ENCODE results near the gene G6PC3. TPM values are rescaled to one million over a fixed set of nuclear protein-coding genes. Genes with fewer than 3 reads are reported as not detected.
"Not testable (repeated sequence)": the region's sequence is repeated elsewhere in the genome, so short reads cannot be mapped to it uniquely, and the experiment has no call there.

The G6PC3 gene
- total and polyA plus RNA-seq, 8 donors: 9.1 to 54.2 (median 25.3) TPM

GRCh38 chr17:44095388-44095646, 24.8 kb downstream of the G6PC3 start:
- TF ChIP-seq CTCF (IDR thresholded peaks at IDR 0.05): no peak
- Histone ChIP-seq H3K4me1 (peaks cover 0 to 15% (median 6%) of the 10 kb centered on the region in 3 donors), H3K4me3 (peak overlapping the region in 1 of 4 donors; percentile 5), H3K9me3 (no peaks in the 10 kb centered on the region), H3K27ac (peak overlapping the region in 1 of 4 donors; percentile 61), H3K27me3 (no peaks in the 10 kb centered on the region), H3K36me3 (peaks cover 0 to 25% (median 19%) of the 10 kb centered on the region in 3 donors)
- FAIRE-seq: no peak
- WGBS, 2 donors: 41 to 53% methylated on average over 2 of the region's 2 CpGs
- no peak for DNase-seq
- intact Hi-C loops (cut with DNase I): no loop called here
- no peak for ATAC-seq

- intact Hi-C loops (cut with DNase I): no loop called here
- Histone ChIP-seq H3K27me3 (no peaks in the 10 kb centered on the region), H3K4me3 (peak overlapping the region in 1 of 4 donors; percentile 5), H3K36me3 (peaks cover 0 to 25% (median 18%) of the 10 kb centered on the region in 3 donors), H3K9me3 (no peaks in the 10 kb centered on the region), H3K27ac (peak overlapping the region in 2 of 4 donors; percentile 41 to 61), H3K4me1 (peaks cover 0 to 15% (median 6%) of the 10 kb centered on the region in 3 donors)
- FAIRE-seq (no peak), DNase-seq (no peak), ATAC-seq (peak in 3 of 4 donors; percentile 51 to 64 (median 53))
- TF ChIP-seq CTCF (IDR thresholded peaks at IDR 0.05): no peak
- WGBS, 2 donors: 68 to 71% methylated on average over 11 to 12 of the region's 12 CpGs
Observed at GRCh38 chr17:44095647-44096496, 25.3 kb downstream of the G6PC3 start.

- peak in 1 of 6 donors; percentile 34 for DNase-seq
- 39 to 41% methylated on average over 13 of the region's 13 CpGs for WGBS, 2 donors
- Histone ChIP-seq H3K4me3 (no peak overlapping the region), H3K36me3 (peaks cover 0 to 12% (median 11%) of the 10 kb centered on the region in 3 donors), H3K27me3 (no peaks in the 10 kb centered on the region), H3K9me3 (no peaks in the 10 kb centered on the region), H3K4me1 (peaks cover 0 to 15% (median 6%) of the 10 kb centered on the region in 3 donors), H3K27ac (peak overlapping the region in 3 of 4 donors; percentile 1 to 48 (median 13))
- peak; percentile 36 to 78 (median 61) for ATAC-seq
- no peak for TF ChIP-seq CTCF (IDR thresholded peaks at IDR 0.05)
- FAIRE-seq: no peak
- intact Hi-C loops (cut with DNase I): no loop called here
Observed at GRCh38 chr17:44097110-44097958, 26.8 kb downstream of the G6PC3 start.

- H3K4me3 ChIP-seq; H3K27me3 ChIP-seq; H3K9me3 ChIP-seq; FAIRE-seq; ATAC-seq; H3K36me3 ChIP-seq; intact Hi-C loops (cut with DNase I); H3K27ac ChIP-seq; DNase-seq: not testable (repeated sequence)
- 79 to 88% methylated on average over 6 of the region's 6 CpGs for WGBS, 2 donors
- peaks cover 0 to 14% (median 6%) of the 10 kb centered on the region in 3 donors for H3K4me1 ChIP-seq
Observed at GRCh38 chr17:44101858-44102257, 31.3 kb downstream of the G6PC3 start.

- H3K4me3 ChIP-seq: no peak overlapping the region
- peaks cover 0 to 4% (median under 1%) of the 10 kb centered on the region in 3 donors for H3K4me1 ChIP-seq
- no peak for TF ChIP-seq CTCF (IDR thresholded peaks at IDR 0.05)
- no peak for FAIRE-seq
- no peaks in the 10 kb centered on the region for H3K27me3 ChIP-seq
- H3K27ac ChIP-seq: no peak overlapping the region
- H3K9me3 ChIP-seq: no peaks in the 10 kb centered on the region
- DNase-seq: no peak
- H3K36me3 ChIP-seq: no peaks in the 10 kb centered on the region
- intact Hi-C loops (cut with DNase I): no loop called here
- WGBS, 2 donors: 85 to 89% methylated on average over 16 of the region's 16 CpGs
- ATAC-seq: no peak
Observed at GRCh38 chr17:44102849-44103622, 32.5 kb downstream of the G6PC3 start.
